Glomerular endothelial cell (primary cell): ENCODE results near the gene NIP7. TPM values are rescaled to one million over a fixed set of nuclear protein-coding genes. Genes with fewer than 3 reads are reported as not detected.
"Not testable (repeated sequence)": the region's sequence is repeated elsewhere in the genome, so short reads cannot be mapped to it uniquely, and the experiment has no call there.

Source experiments
- DNase-seq: peaks from one replicate; pipeline ENCODE4 v3.0.0-alpha.2; 2011; ENCODE audit warnings: low read depth, low spot score; ENCODE audit errors: extremely low read depth
- total RNA-seq: library from RNA; depleted of rRNA; stranded (reverse); fragments of >200 nt; gene quantifications from 2 replicates; pipeline ENCODE4 v1.2.3, GENCODE V29; 2015

The NIP7 gene
- 22.6 and 25.8 TPM in 2 replicates for total RNA-seq

- DNase-seq = peak; percentile 94
Observed at GRCh38 chr16:69339289-69340094, at the start of gene NIP7, which contains the start of gene COG8. NIP7 (plus strand) TSS chr16:69339772; CDS start chr16:69339830, 58 bp downstream. COG8 (minus strand) TSS chr16:69339564; CDS start chr16:69339552, 12 bp downstream.

- not testable (repeated sequence) for DNase-seq
Observed at GRCh38 chr16:69291657-69292056, 47.9 kb upstream of the NIP7 start.

- no peak for DNase-seq
Observed at GRCh38 chr16:69293401-69293800, 46.2 kb upstream of the NIP7 start.

- DNase-seq = no peak
Observed at GRCh38 chr16:69294051-69294450, 45.5 kb upstream of the NIP7 start.

GRCh38 chr16:69296771-69297170 lies 42.8 kb upstream of the NIP7 start:
- not testable (repeated sequence) for DNase-seq

- DNase-seq = no peak
Observed at GRCh38 chr16:69298261-69298660, 41.3 kb upstream of the NIP7 start.

- no peak for DNase-seq
Observed at GRCh38 chr16:69301187-69301586, 38.4 kb upstream of the NIP7 start.

- no peak for DNase-seq
Observed at GRCh38 chr16:69301861-69302260, 37.7 kb upstream of the NIP7 start.

GRCh38 chr16:69302301-69302700 lies 37.3 kb upstream of the NIP7 start:
- no peak for DNase-seq

- no peak for DNase-seq
Observed at GRCh38 chr16:69306031-69306430, 33.5 kb upstream of the NIP7 start.

GRCh38 chr16:69307091-69307490 lies 32.5 kb upstream of the NIP7 start:
- no peak for DNase-seq

- no peak for DNase-seq
Observed at GRCh38 chr16:69307856-69308255, 31.7 kb upstream of the NIP7 start.

- DNase-seq = no peak
Observed at GRCh38 chr16:69309316-69309715, 30.3 kb upstream of the NIP7 start.

GRCh38 chr16:69310653-69311532 lies 28.7 kb upstream of the NIP7 start, which contains the start of gene VPS4A:
VPS4A (plus strand) TSS chr16:69311350; CDS start chr16:69311512, 162 bp downstream.
- peak; percentile 68 for DNase-seq

GRCh38 chr16:69311533-69312387 lies 27.8 kb upstream of the NIP7 start:
- DNase-seq = no peak

- no peak for DNase-seq
Observed at GRCh38 chr16:69313469-69313868, 26.1 kb upstream of the NIP7 start.

- no peak for DNase-seq
Observed at GRCh38 chr16:69314534-69314933, 25.0 kb upstream of the NIP7 start.

GRCh38 chr16:69315486-69316311 lies 23.9 kb upstream of the NIP7 start:
- DNase-seq = no peak

GRCh38 chr16:69316595-69317034 lies 23.0 kb upstream of the NIP7 start:
- DNase-seq = no peak
